Fibroblast of lung (primary cell): ENCODE results near the gene KCND2. TPM values are rescaled to one million over a fixed set of nuclear protein-coding genes. Genes with fewer than 3 reads are reported as not detected.

Experiments used
- DNase-seq, 2 donors: peaks; one replicate each; pipeline versions ENCODE4 v3.0.0 to v3.0.0-alpha.2; 2010; ENCODE audit warnings: low read depth in 2 of 2
- H2AFZ ChIP-seq: 2 replicates; pipeline ENCODE4 v1.5.1; 2012; ENCODE audit warnings: low read length, control low read depth, inconsistent platforms
- H3K27ac ChIP-seq: 2 replicates; pipeline ENCODE4 v1.5.1; 2011; ENCODE audit warnings: low read length, control low read depth; ENCODE audit not compliant: insufficient read depth
- H3K27me3 ChIP-seq: 2 replicates; pipeline ENCODE4 v1.5.1; 2011; ENCODE audit warnings: mild to moderate bottlenecking, low read length; ENCODE audit not compliant: control insufficient read depth, insufficient read depth
- H3K36me3 ChIP-seq: 2 replicates; pipeline ENCODE4 v1.5.1; 2011; ENCODE audit warnings: low read length; ENCODE audit not compliant: control insufficient read depth, insufficient read depth
- H3K4me1 ChIP-seq: 2 replicates; pipeline ENCODE4 v1.5.1; 2011; ENCODE audit warnings: low read length; ENCODE audit not compliant: control insufficient read depth, insufficient read depth; ENCODE audit errors: extremely low read depth
- H3K4me2 ChIP-seq: 2 replicates; pipeline ENCODE4 v1.5.1; 2011; ENCODE audit warnings: low read length, control low read depth; ENCODE audit not compliant: insufficient read depth; ENCODE audit errors: extremely low read depth
- H3K4me3 ChIP-seq, 4 experiments: fragments of 200-600 bp in 1 of 4; sonication (generic) in 1 of 4; replicated peaks in 1 of 4; 2 replicates each; pipeline ENCODE4 v1.5.1; 2011 to 2016; ENCODE audit warnings: low read length in 4 of 4, low read depth in 3 of 4, mild to moderate bottlenecking in 3 of 4, control low read depth in 2 of 4, inconsistent platforms in 1 of 4, mixed read lengths in 1 of 4; ENCODE audit not compliant: insufficient read depth in 1 of 4; ENCODE audit errors: control extremely low read depth in 1 of 4
- H3K79me2 ChIP-seq: 2 replicates; pipeline ENCODE4 v1.5.1; 2012; ENCODE audit warnings: mild to moderate bottlenecking, low read length, inconsistent platforms; ENCODE audit not compliant: control insufficient read depth, insufficient read depth
- H3K9ac ChIP-seq: 2 replicates; pipeline ENCODE4 v1.5.1; 2011; ENCODE audit warnings: mild to moderate bottlenecking, low read length, control low read depth; ENCODE audit not compliant: insufficient read depth
- H3K9me3 ChIP-seq: 2 replicates; pipeline ENCODE4 v1.5.1; 2012; ENCODE audit warnings: low read depth, low read length; ENCODE audit not compliant: control insufficient read depth, insufficient read depth
- H4K20me1 ChIP-seq: 2 replicates; pipeline ENCODE4 v1.5.1; 2011; ENCODE audit warnings: low read length; ENCODE audit not compliant: control insufficient read depth, insufficient read depth; ENCODE audit errors: extremely low read depth
- CTCF ChIP-seq, 2 donors: IDR thresholded peaks in 1 of 2; conservative IDR thresholded peaks in 1 of 2; 1 replicate in 1 of 2; 2 replicates in 1 of 2; pipeline ENCODE4 v1.5.1; 2011 to 2012; ENCODE audit warnings: low read length in 2 of 2, control low read depth in 1 of 2, inconsistent platforms in 1 of 2, low read depth in 1 of 2, mild to moderate bottlenecking in 1 of 2
- EZH2 ChIP-seq: IDR thresholded peaks from 2 replicates; pipeline ENCODE4 v1.5.1; 2012; ENCODE audit warnings: low read length, control low read depth, mild to moderate bottlenecking; ENCODE audit errors: missing control alignments
- polyA plus RNA-seq, 2 donors: library from polyadenylated mRNA; depleted of rRNA in 1 of 2; stranded (reverse) in 1 of 2; unstranded in 1 of 2; fragments of >200 nt; gene quantifications; 2 replicates each; pipeline ENCODE4 v1.2.1, GENCODE V29; 2011 to 2012; ENCODE audit warnings: missing spikeins in 1 of 2
- total RNA-seq: library from RNA; depleted of rRNA; stranded (reverse); fragments of >200 nt; gene quantifications from 2 replicates; pipeline ENCODE4 v1.2.1, GENCODE V29; 2014

The KCND2 gene
- total and polyA plus RNA-seq, 2 donors (not counting 1 experiment from before 2014, with no cell fraction given) = 2.1 to 6.1 TPM

GRCh38 chr7:120241973-120242372 lies 31.0 kb upstream of the KCND2 start:
- H3K27ac ChIP-seq = no peak overlapping the region
- H2AFZ ChIP-seq = no peak overlapping the region
- H3K79me2 ChIP-seq = no peaks in the 10 kb centered on the region
- H3K4me2 ChIP-seq = no peak overlapping the region
- TF ChIP-seq EZH2 (no peak), CTCF (conservative IDR thresholded peaks at IDR 0.05 in 1 of 2, IDR thresholded peaks at IDR 0.05 in 1 of 2; ENCODE audit: low read depth in 1 of 2, low read length in 2 of 2) (no peak)
- no peaks in the 10 kb centered on the region for H3K36me3 ChIP-seq
- H4K20me1 ChIP-seq = no peaks in the 10 kb centered on the region
- DNase-seq = no peak
- no peak overlapping the region for H3K4me3 ChIP-seq
- no peaks in the 10 kb centered on the region for H3K4me1 ChIP-seq
- H3K9me3 ChIP-seq = no peaks in the 10 kb centered on the region
- no peaks in the 10 kb centered on the region for H3K27me3 ChIP-seq
- no peak overlapping the region for H3K9ac ChIP-seq

DNA sequence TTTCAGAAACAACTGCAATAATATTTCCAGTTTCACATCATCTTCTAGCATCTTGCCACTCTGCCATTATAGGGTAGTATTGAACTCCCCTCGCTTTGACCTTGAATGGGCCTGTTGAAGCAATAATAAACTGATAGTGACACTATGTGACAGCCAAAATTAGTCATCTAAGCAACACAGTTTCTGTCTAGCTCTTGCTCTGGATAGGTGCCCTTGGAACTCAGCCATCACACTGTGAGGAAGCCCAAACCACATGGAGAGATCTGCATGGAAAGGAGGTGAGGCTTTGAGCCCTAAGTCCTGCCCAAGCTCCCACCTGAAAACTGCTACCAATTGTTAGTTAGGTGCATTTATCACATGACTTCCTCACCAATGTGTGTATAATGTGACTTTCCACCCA lies 18.1 kb upstream of the KCND2 start:
- no peak overlapping the region for H3K9ac ChIP-seq
- no peaks in the 10 kb centered on the region for H4K20me1 ChIP-seq
- no peaks in the 10 kb centered on the region for H3K79me2 ChIP-seq
- no peaks in the 10 kb centered on the region for H3K9me3 ChIP-seq
- no peak overlapping the region for H2AFZ ChIP-seq
- TF ChIP-seq EZH2 (no peak), CTCF (conservative IDR thresholded peaks at IDR 0.05 in 1 of 2, IDR thresholded peaks at IDR 0.05 in 1 of 2; ENCODE audit: low read depth in 1 of 2, low read length in 2 of 2) (no peak)
- no peak overlapping the region for H3K27ac ChIP-seq
- DNase-seq = peak in 1 of 2 donors; percentile 12
- no peak overlapping the region for H3K4me3 ChIP-seq
- no peaks in the 10 kb centered on the region for H3K4me1 ChIP-seq
- no peak overlapping the region for H3K4me2 ChIP-seq
- no peaks in the 10 kb centered on the region for H3K36me3 ChIP-seq
- H3K27me3 ChIP-seq = no peaks in the 10 kb centered on the region

- H3K9ac ChIP-seq = no peak overlapping the region
- no peak for DNase-seq
- H3K4me1 ChIP-seq = no peaks in the 10 kb centered on the region
- H3K4me2 ChIP-seq = no peak overlapping the region
- H3K36me3 ChIP-seq = no peaks in the 10 kb centered on the region
- H3K4me3 ChIP-seq = no peak overlapping the region
- no peaks in the 10 kb centered on the region for H3K79me2 ChIP-seq
- TF ChIP-seq EZH2 (no peak), CTCF (conservative IDR thresholded peaks at IDR 0.05 in 1 of 2, IDR thresholded peaks at IDR 0.05 in 1 of 2; ENCODE audit: low read depth in 1 of 2, low read length in 2 of 2) (no peak)
- H2AFZ ChIP-seq = no peak overlapping the region
- H3K27me3 ChIP-seq = no peaks in the 10 kb centered on the region
- H4K20me1 ChIP-seq = no peaks in the 10 kb centered on the region
- no peak overlapping the region for H3K27ac ChIP-seq
- H3K9me3 ChIP-seq = no peaks in the 10 kb centered on the region
Observed at GRCh38 chr7:120256344-120257070, 16.5 kb upstream of the KCND2 start.
